HG03108 (cell line): Measurements from ENCODE around the gene UBE2G1.
"Not testable (repeated sequence)": the region's sequence is repeated elsewhere in the genome, so short reads cannot be mapped to it uniquely, and the experiment has no call there.

ENCODE experiments used
- ATAC-seq: cut with Tn5 transposase; IDR thresholded peaks from one replicate; pipeline ENCODE4 v1.9.1; 2021; ENCODE audit warnings: moderate library complexity; ENCODE audit not compliant: unreplicated experiment

UBE2G1 gene

DNA sequence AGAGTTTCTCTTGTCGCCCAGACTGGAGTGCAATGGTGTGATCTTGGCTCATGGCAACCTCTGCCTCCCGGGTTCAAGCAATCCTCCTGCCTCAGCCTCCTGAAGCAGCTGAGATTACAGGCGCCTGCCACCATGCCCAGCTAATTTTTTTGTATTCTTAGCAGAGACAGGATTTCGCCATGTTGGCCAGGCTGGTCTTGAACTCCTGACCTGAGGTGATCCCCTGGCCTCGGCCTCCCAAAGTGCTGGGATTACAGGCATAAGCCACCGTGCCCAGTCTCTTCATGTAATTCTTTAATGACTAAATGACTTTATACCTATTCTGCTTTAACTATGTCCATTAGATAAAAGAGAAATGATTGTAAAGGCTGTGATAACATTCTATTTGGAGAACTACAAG, 111.2 kb downstream of the UBE2G1 start:
- not testable (repeated sequence) for ATAC-seq

DNA sequence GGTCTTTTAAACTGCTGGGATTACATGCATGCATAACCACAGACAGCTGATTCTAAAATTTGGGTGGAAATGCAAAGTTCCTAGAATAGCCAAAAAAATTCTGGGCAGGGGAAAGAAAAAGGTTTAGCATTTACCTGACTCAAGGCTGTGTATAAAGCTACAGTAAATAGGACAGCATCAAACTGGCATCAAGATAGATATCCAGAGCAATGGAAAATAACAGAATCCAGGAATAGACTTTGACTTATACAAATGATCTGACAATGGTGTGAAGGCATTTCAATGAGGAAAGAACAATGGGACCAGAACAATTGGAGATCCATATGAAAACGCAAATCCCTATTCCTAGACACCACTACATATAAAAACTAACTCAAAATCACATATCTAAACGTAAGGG, 115.6 kb downstream of the UBE2G1 start:
- no peak for ATAC-seq

DNA sequence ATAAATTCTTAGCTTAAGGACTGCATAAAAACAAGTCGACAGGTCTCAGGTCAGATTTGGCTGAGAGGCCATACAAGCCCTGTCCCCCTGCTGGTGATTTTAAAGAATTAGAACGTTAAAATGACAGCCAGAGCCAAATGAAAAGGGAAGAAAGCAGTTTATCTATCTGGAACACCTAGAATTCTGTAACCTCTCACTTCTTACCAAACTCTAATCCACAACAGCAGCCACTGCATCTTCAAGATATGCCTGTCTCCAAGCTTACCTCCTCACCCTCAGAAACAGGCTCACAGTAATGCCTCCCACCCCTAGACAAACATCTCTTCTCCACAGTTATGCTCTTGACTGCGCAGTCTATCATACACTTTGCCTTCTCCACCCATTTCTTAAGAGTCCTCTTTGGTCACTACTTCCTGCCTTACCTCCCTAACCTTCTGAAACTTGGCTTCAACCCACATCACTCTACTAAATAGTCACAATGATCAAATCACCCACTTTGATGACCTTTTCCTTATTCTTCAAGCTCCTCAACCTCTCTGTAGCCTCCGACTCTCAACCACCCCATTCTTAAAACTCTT, 116.9 kb downstream of the UBE2G1 start:
- no peak for ATAC-seq

DNA sequence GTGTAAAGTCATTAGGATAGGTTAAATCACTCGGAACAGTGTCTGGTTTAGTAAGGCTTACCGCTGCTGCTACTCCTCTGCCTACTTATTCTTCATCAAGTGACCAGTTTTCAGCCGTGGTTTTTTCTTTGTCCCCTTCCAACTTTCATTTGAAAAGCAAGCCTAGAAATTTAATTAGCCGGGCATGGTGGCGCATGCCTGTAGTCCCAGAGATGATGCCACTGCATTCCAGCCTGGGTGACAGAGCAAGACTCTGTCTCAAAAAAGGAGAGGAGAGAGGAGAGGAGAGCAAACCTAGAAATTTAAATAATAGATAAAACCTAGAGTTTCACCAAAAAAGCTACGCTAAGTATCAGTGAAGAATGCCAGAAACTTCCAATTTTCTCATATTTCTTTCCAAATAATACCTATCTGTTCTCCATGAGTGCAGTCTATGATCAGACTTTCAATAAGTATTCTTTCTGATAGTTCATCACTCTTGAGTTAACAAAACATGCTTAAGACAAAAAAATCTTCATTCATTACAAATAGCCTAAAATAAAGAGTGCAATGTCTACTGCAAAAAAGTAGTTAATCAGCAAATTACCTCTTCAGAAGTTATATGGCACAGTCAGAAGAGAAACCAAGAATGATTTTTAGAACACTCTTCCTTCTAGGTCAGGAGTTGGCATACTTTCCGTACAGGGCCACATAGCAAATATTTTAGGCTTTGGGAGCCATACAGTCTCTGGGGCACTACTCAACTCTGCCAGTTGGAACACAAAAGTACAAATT, 117.8 kb downstream of the UBE2G1 start:
- no peak for ATAC-seq

DNA sequence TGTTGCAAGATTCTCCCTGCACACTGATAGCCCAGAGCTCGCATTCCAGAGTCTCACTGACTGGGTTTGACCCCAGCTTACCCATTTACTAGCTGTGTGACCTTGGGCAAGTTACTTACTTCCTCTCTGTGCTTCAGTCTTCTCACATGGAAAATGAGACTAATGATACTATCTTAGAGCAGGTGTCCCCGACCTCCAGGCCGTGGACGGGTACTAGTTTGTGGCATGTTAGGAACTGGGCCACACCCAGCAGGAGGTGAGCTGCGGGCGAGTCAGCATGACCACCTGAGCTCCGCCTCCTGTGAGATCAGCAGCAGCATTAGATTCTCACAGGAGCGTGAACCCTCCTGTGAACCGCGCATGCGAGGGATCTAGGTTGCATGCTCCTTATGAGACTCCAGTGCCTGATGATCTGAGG, 118.5 kb downstream of the UBE2G1 start:
- ATAC-seq: no peak

DNA sequence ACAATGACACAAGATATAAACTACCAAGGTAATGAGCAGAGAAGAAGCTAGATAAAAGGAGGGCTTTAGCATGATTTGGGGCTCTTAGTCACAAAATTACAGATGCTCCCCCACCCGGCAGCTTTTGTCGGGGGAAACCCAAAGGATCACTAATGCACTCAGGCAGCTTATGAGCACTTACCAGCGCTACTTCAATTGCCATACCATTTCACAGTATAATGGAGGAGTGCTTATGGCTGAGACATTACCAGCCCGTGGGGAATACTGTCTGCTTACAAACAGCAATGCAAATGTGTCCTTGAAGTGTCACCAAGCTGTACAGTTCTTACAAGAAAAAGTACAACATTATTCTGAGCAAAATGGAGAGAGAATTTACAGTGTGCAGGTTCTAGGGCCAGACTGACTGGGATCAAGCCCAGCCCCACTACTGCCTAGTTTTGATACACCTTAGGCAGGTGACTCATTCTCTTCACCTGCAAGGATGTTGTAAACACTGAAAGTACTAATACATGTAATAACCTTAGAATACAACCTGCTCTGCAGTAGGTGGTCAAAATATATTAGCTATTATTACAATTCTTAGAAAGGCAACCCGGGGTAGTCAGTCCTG, 119.0 kb downstream of the UBE2G1 start:
- ATAC-seq: no peak

DNA sequence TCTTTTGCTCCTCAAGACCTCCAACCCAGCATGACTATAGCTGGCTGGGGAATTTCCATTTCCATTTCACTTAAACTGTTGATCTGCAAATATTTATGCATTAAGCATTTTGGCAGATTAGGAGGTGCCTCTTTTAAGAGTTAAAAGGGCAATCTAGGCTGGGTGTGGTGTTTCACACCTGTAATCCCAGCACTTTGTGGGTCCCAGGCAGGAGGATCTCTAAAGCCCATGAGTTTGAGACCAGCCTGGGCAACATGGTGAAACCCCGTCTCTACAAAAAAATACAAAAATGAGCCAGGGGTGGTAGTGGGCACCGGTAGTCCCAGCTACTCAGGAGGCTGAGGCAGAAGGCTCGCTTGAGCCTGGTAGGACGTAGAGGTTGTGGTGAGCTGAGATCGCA, 119.8 kb downstream of the UBE2G1 start:
- no peak for ATAC-seq

DNA sequence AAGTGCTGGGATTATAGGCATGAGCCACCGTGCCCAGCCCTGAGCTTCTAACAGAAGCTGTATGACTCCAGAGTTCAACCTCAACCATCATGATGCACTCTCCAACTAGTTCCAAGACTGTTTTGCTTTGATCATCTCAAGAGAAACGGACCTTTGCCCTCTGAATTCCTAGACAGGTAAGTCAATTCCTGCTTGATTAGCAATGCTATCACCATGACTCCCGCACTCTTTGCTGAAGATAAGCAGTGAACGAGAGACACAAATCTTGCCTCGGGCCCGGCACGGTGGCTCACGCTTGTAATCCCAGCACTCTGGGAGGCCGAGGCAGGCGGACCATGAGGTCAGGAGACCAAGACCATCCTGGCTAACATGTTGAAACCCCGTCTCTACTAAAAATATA, 124.9 kb downstream of the UBE2G1 start:
- ATAC-seq: no peak

DNA sequence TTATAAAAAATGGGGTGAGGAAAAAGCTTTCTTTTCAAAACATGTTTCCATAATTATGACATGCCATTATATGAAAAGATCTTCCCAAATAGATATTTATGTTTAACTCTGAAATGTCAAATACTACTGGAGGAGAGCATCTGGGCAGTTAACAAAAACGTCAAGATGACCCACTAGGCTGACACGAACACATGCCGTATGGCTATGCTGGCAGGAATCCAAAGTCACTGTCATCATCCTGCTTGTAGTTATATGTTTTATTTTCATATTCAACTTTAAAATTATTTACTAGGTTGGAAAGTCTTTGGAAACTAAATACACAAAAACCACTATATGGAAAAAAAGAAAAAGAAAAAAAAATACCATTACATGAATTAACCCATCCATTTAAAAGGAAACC, 130.0 kb downstream of the UBE2G1 start:
- no peak for ATAC-seq

DNA sequence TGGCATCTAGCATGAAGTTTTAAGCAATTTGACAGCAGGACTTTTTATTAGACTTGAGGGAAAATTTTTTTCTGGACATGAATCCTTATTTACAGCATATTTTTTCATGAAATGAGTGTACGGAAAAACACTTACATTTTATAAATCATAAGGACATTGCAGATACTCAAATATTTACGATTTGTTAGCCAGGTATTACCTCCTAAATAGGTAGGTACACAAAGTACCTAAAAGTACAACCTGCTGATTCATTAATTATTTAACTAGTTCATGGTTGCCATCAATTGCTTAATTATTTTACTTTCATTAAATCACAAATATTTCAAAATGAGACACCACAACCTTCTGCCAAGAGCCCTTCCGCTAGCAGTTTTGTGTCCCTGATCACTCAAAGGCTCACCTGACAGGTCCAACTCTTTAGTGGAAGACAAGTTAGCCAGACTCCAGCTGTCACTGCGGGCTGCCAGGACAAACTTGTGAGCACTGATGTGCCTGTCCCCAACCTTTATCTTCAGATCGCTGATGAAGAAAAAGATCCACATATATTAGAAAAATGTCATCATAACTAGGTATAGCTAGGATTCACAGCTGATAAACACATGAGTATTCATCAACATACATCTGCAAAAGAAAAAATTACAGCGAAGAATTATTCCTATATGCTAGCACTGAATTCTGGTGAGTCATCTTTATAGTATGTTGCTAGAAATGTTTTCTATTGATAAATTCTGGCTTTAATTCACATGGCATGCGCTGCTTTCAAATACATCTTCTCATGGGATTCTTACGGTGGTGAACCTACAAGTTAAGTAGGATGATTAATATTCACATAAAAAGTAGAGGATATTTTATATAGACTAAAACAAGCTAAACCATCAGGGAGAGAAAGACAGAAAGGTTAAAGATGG, 130.8 kb downstream of the UBE2G1 start:
- no peak for ATAC-seq

DNA sequence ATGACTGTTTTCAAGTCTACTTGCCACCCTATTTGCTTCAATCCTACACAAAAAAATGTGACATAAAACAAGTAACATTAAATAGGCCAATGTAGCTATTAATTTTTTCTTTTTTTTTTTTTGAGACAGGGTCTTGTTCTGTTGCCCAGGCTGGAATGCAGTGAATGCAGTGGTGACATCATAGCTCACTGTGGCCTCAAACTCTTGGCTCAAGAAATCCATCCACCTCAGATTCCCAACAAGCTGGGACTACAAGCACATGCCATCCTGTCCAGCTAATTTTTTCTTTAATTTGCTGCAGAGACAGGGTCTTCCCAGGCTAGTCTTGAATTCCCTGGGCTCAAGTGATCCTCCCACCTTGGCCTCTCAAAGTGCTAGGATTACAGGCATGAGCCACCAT, 132.1 kb downstream of the UBE2G1 start:
- ATAC-seq: no peak

DNA sequence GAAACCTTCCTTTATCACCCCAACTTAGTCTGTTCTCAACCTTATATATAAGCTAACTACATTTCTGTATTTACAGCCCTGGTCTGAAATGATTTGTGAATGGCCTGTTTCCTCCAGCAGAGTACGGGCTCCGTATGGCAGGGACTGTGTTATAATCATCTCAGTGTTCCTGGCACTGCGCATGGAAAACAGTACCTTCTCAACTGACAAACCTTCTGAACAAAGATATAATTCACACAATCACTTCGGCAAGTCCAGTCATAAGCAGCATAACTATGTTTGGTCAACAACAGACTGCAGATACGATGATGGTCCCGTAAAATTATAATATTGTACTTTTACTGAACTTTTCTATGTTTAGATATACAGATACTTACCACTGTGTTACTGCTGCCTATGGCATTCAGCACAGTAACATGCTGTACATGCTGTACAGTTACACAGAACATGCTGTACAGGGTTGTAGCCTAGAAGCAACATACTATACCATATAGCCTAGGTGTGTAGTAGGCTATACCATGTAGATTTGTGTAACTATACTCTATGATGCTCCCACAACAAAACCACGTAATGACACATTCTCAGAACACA, 132.7 kb downstream of the UBE2G1 start:
- ATAC-seq: no peak

DNA sequence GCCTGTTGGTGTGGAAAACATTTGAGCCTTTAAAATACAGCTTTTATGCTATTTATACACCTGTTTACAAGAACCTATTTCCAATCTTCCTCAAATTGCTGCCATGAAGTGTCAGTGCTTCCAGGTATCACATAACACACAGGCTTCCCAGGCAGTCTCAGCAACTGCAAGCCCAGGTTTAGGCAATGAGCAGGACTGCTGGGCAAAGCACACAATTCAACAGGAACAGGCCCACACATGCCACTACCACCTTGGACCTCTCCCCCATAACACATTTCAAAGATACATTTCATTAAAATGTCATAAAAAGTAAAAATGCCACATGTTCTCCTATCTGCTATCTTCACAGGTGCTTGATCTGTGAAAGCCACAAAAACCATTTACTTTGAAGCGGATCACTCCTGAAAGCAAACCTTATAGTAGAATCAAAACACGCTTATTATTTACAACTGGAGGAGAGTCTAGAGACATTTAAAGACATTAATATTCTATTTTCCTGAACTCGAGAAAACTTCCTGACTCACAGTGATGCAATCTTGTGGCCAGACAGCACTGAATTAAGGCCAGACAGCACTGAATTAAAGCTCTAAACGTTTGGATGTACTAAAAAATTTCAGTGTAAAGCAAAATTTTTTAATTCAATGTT, 134.2 kb downstream of the UBE2G1 start:
- no peak for ATAC-seq

DNA sequence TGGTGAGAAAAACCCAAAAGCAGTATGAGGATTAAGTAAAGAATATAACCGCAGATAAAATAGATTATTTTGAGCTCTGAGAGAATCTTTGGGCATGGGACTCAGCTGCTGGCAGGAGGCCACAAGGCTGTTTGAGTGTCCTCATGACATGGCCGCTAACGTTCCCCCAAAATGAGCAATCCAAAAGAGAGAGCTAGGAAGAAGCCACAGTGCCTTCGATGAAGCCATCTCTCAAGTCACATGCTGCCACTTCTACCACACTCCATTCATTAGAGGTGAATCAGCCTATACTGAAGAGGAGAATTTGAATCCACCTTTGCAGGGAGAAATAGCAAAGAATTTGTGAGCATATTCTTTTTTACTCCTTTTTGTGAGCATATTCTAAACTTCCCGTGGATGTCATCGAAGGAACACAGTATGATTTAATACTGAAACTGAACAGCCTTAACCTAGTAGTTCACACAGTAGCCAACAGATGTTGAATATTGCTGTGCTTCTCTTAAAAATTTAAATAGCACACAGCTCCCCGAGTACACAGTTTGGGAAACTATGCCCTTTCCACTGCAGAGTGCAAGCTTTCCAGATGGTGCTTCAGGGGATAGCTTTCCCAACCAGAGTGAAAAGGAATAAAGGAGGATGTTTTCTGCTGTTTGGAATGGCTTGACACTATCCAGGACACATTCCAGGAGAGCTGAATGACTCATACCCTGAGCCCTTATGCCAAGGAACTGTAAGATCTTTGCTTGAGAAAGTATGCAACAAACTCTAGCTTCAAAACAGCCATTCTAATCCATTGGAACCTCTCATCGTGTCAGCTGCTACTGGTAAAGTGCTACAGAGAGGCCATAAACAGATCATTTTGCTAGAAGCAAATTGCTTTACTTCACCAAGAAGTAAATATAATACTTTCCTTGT, 136.6 kb downstream of the UBE2G1 start:
- ATAC-seq: no peak

DNA sequence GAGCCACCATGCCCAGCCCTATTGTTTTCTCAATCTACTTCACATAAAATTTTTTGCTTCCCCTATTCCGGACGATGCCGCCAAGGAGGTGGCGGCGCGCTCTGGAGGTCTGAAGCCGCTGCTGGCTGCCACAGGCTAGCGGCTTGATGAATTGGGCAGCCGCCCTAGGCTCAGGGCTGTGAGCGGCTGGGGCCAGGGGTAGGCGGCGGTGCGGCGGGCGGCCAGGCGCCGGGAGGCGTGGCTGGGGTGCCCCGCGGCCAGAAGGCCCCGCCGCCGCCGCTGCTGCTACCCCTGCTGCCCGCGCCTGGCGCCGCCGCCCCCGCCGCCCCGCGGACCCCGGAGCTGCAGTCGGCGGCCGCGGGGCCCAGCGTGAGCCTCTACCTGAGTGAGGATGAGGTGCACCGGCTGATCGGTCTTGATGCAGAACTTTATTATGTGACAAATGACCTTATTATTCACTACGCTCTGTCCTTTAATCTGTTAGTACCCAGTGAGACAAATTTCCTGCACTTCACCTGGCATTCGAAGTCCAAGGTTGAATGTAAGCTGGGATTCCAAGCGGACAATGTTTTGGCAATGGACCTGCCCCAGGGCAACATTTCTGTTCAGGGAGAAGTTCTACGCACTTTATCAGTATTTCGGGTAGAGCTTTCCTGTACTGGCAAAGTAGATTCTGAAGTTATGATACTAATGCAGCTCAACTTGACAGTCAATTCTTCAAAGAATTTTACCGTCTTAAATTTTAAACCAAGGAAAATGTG, 144.4 kb downstream of the UBE2G1 start:
- ATAC-seq: no peak

DNA sequence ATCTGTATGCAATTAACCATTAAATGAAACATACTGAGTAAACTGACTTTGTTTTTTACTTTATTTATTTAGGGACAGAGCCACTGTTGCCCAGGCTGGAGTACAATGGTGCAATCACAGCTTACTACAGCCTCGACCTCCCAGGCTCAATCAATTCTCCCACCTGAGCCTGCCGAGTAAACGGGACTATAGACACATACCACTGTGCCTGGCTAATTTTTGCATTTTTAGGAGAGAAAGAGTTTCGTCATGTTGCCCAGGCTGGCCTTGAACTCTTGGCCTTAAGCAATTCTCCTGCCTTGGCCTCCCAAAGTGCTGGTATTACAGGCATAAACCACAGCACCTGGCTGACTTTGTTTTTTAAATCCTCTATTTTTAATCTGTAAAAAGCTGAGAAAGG, 145.3 kb downstream of the UBE2G1 start:
- ATAC-seq: no peak

DNA sequence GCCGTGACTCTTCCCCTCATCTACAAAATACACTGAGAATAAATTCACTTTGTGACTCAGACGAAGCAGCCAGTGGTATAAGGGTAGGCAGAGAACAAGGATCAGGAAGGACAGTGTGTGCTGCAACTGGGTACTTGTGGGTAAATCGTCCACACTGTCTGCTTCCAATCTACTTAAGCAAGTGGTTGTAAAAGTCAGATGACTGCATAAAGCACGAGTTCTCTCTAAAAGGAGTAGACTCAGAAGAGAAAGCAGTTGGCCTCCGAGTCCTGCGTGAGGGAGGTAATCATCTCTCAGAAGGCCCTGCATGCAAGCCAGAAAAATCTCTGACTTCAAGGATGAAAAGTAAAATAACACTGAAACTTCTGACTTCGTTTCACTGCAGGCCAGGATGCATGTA, 145.8 kb downstream of the UBE2G1 start:
- ATAC-seq: no peak
